Measurements from ENCODE around the gene CCNG1.
"Not testable (repeated sequence)": the region's sequence is repeated elsewhere in the genome, so short reads cannot be mapped to it uniquely, and the experiment has no call there.

Gene CCNG1

GRCh38 chr5:163451489-163451888 is 14.1 kb downstream of the CCNG1 start:
- DNase-seq (no peak), ATAC-seq (replicated peaks) (no peak)
- Mint-ChIP-seq H3K27me3 (no peaks in the 10 kb centered on the region), H3K9me3 (no peaks in the 10 kb centered on the region), H3K4me3 (no peak overlapping the region), H3K4me1 (ENCODE audit: low read depth in 2 of 2) (peaks cover 6 to 11% of the 10 kb centered on the region in 2 donors), H3K36me3 (ENCODE audit: insufficient read depth) (peaks cover 46% of the 10 kb centered on the region), H3K27ac (no peak overlapping the region)

DNA sequence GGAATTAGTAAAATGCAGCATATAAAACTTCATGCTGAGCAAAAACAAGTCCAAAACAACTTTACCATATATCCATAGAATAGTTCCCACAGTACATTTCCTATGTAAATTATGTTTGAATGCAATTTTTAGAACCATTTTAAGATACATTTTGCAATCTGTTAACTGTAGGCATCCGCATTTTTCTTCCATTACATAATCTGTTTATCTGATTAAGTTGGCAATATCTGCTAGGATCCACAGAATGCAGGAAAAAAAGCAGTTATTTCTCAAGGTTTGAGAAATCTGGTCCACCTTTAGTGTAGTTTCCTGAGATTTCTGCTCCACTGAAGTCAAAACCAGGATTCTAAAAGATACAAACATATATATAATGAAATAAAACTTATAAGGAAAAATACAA is 16.3 kb downstream of the CCNG1 start:
- Mint-ChIP-seq H3K36me3 (ENCODE audit: insufficient read depth) (peaks cover 33% of the 10 kb centered on the region), H3K4me3 (no peak overlapping the region), H3K9me3 (no peaks in the 10 kb centered on the region), H3K27ac (no peak overlapping the region), H3K27me3 (no peaks in the 10 kb centered on the region), H3K4me1 (ENCODE audit: low read depth in 2 of 2) (peaks cover 6 to 7% of the 10 kb centered on the region in 2 donors)
- ATAC-seq (replicated peaks) (no peak), DNase-seq (no peak)

DNA sequence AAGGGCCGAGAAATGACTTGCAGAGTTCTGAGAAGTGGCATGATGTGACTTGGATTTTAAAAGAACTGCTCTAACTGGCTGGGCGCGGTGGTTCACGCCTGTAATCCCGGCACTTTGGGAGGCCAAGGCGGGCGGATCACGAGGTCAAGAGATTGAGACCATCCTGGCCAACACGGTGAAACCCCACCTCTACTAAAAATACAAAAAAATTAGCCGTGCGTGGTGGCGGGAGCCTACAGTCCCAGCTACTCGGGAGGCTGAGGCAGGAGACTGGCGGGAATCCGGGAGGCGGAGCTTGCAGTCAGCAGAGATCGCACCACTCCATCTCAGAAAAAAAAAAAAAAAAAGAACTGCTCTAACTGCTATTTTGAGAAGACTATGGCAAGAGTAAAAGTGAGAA is 18.0 kb downstream of the CCNG1 start:
- not testable (repeated sequence) for DNase-seq; H3K4me3 Mint-ChIP-seq; H3K9me3 Mint-ChIP-seq; H3K27me3 Mint-ChIP-seq; ATAC-seq (replicated peaks); H3K27ac Mint-ChIP-seq
- H3K36me3 Mint-ChIP-seq (ENCODE audit: insufficient read depth), result peaks cover 43% of the 10 kb centered on the region
- peaks cover 18 to 21% of the 10 kb centered on the region in 2 donors for H3K4me1 Mint-ChIP-seq (ENCODE audit: low read depth in 2 of 2)

DNA sequence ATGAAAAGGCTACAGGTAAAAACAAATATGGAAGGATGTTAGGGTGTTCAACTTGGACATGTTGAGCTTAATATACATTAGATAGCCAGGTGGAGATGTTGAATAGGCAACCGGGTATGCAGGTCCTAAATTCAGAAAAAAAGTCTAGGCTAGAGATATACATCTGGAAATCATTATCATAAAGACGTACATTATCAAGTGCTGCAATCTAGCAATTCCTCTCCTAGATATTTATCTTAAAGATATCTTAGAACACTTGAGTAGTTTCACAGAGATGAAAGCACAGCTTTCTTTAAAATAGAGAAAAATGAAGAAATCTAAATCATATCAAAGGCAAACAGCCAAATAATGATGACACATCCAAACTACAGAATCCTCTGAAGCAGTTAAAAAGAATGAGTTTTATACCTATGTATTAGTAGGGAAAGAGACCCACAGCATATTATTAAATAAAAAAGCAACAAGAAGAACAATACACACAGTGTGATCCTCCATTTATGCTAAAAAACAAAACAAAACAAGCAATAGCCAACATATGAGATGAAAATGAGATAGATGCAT is 18.7 kb downstream of the CCNG1 start:
- H3K9me3 Mint-ChIP-seq, result no peaks in the 10 kb centered on the region
- DNase-seq (no peak), ATAC-seq (replicated peaks) (no peak)
- no peak overlapping the region for H3K27ac Mint-ChIP-seq
- no peaks in the 10 kb centered on the region for H3K27me3 Mint-ChIP-seq
- peaks cover 21 to 22% of the 10 kb centered on the region in 2 donors for H3K4me1 Mint-ChIP-seq (ENCODE audit: low read depth in 2 of 2)
- peaks cover 46% of the 10 kb centered on the region for H3K36me3 Mint-ChIP-seq (ENCODE audit: insufficient read depth)
- no peak overlapping the region for H3K4me3 Mint-ChIP-seq

DNA sequence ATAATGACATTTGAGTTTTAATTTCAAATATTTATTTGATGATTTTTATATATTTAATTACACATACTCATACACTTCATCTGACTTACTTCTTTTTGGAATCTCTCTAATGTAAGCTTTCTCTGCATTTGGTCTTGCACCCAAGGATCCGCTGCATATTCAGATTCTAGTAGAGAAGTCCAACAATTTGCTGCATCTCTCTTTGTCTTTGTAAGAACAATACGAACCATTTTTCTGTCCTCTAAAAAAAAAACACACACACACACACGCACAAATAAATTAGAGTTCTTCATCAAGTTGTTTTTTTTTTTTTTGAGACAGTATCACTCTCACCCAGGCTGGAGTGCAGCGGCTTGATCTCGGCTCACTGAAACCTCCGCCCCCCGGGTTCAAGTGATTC is 19.4 kb downstream of the CCNG1 start:
- ATAC-seq (replicated peaks), result no peak
- no peaks in the 10 kb centered on the region for H3K9me3 Mint-ChIP-seq
- H3K27me3 Mint-ChIP-seq, result no peaks in the 10 kb centered on the region
- peaks cover 21 to 22% of the 10 kb centered on the region in 2 donors for H3K4me1 Mint-ChIP-seq (ENCODE audit: low read depth in 2 of 2)
- H3K27ac Mint-ChIP-seq, result no peak overlapping the region
- H3K36me3 Mint-ChIP-seq (ENCODE audit: insufficient read depth), result peaks cover 51% of the 10 kb centered on the region
- no peak overlapping the region for H3K4me3 Mint-ChIP-seq
- no peak for DNase-seq

DNA sequence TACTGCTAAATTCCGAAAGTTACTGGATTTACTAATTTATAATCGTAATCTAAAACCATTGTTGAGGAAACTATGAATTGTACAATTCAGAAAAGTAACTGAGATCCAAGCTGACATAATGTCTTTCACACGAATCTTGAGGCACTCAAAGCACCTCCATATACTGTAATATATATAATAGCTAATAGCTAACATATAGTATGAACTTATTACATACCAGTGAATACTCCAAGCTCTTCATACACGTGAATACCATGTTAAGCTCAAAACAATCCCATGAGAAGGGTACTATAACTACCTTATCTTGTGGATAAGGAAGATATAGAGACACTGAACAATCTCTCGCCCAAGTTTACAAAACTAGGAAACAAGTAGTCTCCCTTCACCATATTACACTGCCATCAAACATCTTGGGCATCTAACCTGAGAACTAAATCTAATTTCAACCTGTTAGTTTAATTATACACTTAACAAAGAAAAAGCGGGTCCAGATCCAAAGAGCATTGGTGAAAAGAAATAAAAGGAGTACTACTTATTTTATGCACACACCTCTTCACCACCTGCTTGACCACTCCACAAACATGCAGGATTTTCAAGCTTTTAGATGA is 21.5 kb downstream of the CCNG1 start:
- H3K4me3 Mint-ChIP-seq, result peak overlapping the region; percentile 96 to 98

GRCh38 chr5:163459462-163459818 is 22.0 kb downstream of the CCNG1 start:
- no peaks in the 10 kb centered on the region for H3K9me3 Mint-ChIP-seq
- H3K4me1 Mint-ChIP-seq (ENCODE audit: low read depth in 2 of 2), result peaks cover 22 to 29% of the 10 kb centered on the region in 2 donors
- peak overlapping the region; percentile 99 to 100 for H3K27ac Mint-ChIP-seq
- H3K4me3 Mint-ChIP-seq, result peak overlapping the region; percentile 96 to 98
- H3K27me3 Mint-ChIP-seq, result no peaks in the 10 kb centered on the region
- peaks cover 56% of the 10 kb centered on the region for H3K36me3 Mint-ChIP-seq (ENCODE audit: insufficient read depth)
- DNase-seq (no peak), ATAC-seq (replicated peaks) (no peak)

More for the DNA sequence above, 21.5 kb downstream of the CCNG1 start:
- peaks cover 52% of the 10 kb centered on the region for H3K36me3 Mint-ChIP-seq (ENCODE audit: insufficient read depth)
- no peak for DNase-seq
- H3K27me3 Mint-ChIP-seq, result no peaks in the 10 kb centered on the region
- peak overlapping the region; percentile 99 to 100 for H3K27ac Mint-ChIP-seq
- no peak for ATAC-seq (replicated peaks)
- H3K4me1 Mint-ChIP-seq (ENCODE audit: low read depth in 2 of 2), result peaks cover 22 to 29% of the 10 kb centered on the region in 2 donors
- no peaks in the 10 kb centered on the region for H3K9me3 Mint-ChIP-seq

- Mint-ChIP-seq H3K4me1 (ENCODE audit: low read depth in 2 of 2) (peaks cover 20 to 26% of the 10 kb centered on the region in 2 donors), H3K36me3 (ENCODE audit: insufficient read depth) (peaks cover 53% of the 10 kb centered on the region), H3K4me3 (peak within 1 kb of the TSS; percentile 96 to 98), H3K9me3 (no peaks in the 10 kb centered on the region), H3K27ac (peak within 1 kb of the TSS; percentile 99 to 100), H3K27me3 (no peaks in the 10 kb centered on the region)
- ATAC-seq (replicated peaks) (peak; percentile 74), DNase-seq (peak; percentile 94 to 95 (median 94))
Observed at GRCh38 chr5:163459819-163460561, 22.6 kb downstream of the CCNG1 start, which contains the start of gene NUDCD2. Gene NUDCD2 (minus strand): TSS chr5:163460102. CDS start chr5:163460050, 52 bp downstream.

DNA sequence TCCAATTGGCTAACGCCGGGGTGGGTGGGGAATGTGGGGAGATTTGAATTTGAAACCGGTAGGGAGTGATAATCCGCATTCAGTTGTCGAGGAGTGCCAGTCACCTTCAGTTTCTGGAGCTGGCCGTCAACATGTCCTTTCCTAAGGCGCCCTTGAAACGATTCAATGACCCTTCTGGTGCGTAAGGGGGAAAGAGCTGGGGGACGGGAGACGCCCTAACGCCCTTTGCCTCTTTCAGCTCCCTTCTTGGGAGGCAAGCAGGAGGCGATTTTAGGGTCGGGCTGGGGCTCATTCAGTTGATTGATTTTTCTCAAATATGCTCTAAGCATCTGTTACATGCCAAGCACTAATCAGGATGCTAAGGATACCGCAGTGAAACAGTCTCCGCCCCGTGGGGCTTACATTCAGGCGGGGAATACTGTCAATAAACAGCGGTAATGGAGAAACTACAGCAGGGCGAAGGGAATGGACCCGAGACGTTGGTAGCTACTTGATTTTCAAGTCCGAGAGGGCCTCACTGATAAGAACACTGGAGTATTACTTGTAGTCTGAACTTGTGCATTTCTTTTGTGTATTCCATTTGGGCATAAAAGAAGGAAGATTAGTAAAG is 23.3 kb downstream of the CCNG1 start, which contains the start of gene HMMR:
HMMR (plus strand) TSS at position 71 of the 610 bp plus-strand sequence; CDS start at position 132, 61 bp downstream.
- Mint-ChIP-seq H3K4me3 (peak within 1 kb of the TSS; percentile 96 to 98), H3K36me3 (ENCODE audit: insufficient read depth) (peaks cover 47% of the 10 kb centered on the region), H3K27me3 (no peaks in the 10 kb centered on the region), H3K27ac (peak within 1 kb of the TSS; percentile 99 to 100), H3K4me1 (ENCODE audit: low read depth in 2 of 2) (peaks cover 18 to 24% of the 10 kb centered on the region in 2 donors), H3K9me3 (no peaks in the 10 kb centered on the region)
- ATAC-seq (replicated peaks), result no peak
- no peak for DNase-seq

- H3K9me3 Mint-ChIP-seq, result no peaks in the 10 kb centered on the region
- H3K27ac Mint-ChIP-seq, result peak overlapping the region in 1 of 2 donors; percentile 35
- H3K4me1 Mint-ChIP-seq (ENCODE audit: low read depth in 2 of 2), result peaks cover 16 to 22% of the 10 kb centered on the region in 2 donors
Observed at GRCh38 chr5:163463063-163463435, 25.7 kb downstream of the CCNG1 start.

GRCh38 chr5:163467682-163468081 is 30.3 kb downstream of the CCNG1 start:
- no peaks in the 10 kb centered on the region for H3K4me1 Mint-ChIP-seq (ENCODE audit: low read depth in 2 of 2)
- H3K36me3 Mint-ChIP-seq (ENCODE audit: insufficient read depth), result peaks cover 7% of the 10 kb centered on the region
- H3K4me3 Mint-ChIP-seq, result no peak overlapping the region
- ATAC-seq (replicated peaks) (no peak), DNase-seq (no peak)
- H3K27ac Mint-ChIP-seq, result peak overlapping the region in 1 of 2 donors; percentile 60
- H3K9me3 Mint-ChIP-seq, result no peaks in the 10 kb centered on the region
- H3K27me3 Mint-ChIP-seq, result no peaks in the 10 kb centered on the region

More at GRCh38 chr5:163463063-163463435, 25.7 kb downstream of the CCNG1 start:
- H3K36me3 Mint-ChIP-seq (ENCODE audit: insufficient read depth), result peaks cover 36% of the 10 kb centered on the region
- no peaks in the 10 kb centered on the region for H3K27me3 Mint-ChIP-seq
- ATAC-seq (replicated peaks) (no peak), DNase-seq (no peak)
- no peak overlapping the region for H3K4me3 Mint-ChIP-seq

GRCh38 chr5:163473635-163474243 is 36.3 kb downstream of the CCNG1 start:
- no peaks in the 10 kb centered on the region for H3K36me3 Mint-ChIP-seq (ENCODE audit: insufficient read depth)
- ATAC-seq (replicated peaks), result peak; percentile 75

GRCh38 chr5:163475411-163475810 is 38.0 kb downstream of the CCNG1 start:
- no peak overlapping the region for H3K4me3 Mint-ChIP-seq
- no peaks in the 10 kb centered on the region for H3K9me3 Mint-ChIP-seq
- no peaks in the 10 kb centered on the region for H3K4me1 Mint-ChIP-seq (ENCODE audit: low read depth in 2 of 2)
- DNase-seq, result no peak
- no peaks in the 10 kb centered on the region for H3K36me3 Mint-ChIP-seq (ENCODE audit: insufficient read depth)
- no peaks in the 10 kb centered on the region for H3K27me3 Mint-ChIP-seq
- no peak for ATAC-seq (replicated peaks)
- no peak overlapping the region for H3K27ac Mint-ChIP-seq

More at GRCh38 chr5:163473635-163474243, 36.3 kb downstream of the CCNG1 start:
- Mint-ChIP-seq H3K4me1 (ENCODE audit: low read depth in 2 of 2) (no peaks in the 10 kb centered on the region), H3K27me3 (no peaks in the 10 kb centered on the region), H3K4me3 (no peak overlapping the region), H3K27ac (no peak overlapping the region), H3K9me3 (no peaks in the 10 kb centered on the region)
- DNase-seq, result no peak

All from effector memory CD8-positive, alpha-beta T cell (primary cell).